Stimulated activated CD4-positive, alpha-beta T cell treated with anti-CD3 and anti-CD28 coated beads, Interleukin-15, amount 100 ng/mL, for 1 hour (primary cell): Measurements from ENCODE around the gene CNMD.
"Not testable (repeated sequence)": the region's sequence is repeated elsewhere in the genome, so short reads cannot be mapped to it uniquely, and the experiment has no call there.

Experiments
- DNase-seq, 2 donors: peaks; one replicate each; pipeline ENCODE4 v3.0.0-alpha.2; 2020; ENCODE audit warnings: low read depth in 1 of 2, low spot score in 1 of 2

The CNMD gene

DNA sequence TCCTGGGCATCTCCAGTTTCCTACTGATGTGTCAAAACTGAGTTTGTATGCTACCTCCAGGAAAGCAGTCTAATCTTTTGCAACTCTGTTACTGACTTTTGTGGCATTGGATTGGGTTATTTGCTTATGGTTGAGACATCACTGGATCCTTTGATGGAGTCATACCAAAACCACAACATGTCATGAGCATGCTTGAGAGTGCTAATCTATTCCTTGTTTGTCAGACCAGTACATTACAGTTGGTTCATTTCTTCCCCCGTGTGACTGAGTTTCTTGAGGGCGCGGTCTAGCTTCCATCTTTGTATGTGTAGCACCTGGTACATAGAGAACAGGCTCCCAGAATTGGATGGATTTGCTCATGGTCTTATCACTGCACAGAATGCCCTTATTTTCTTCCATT, 43.8 kb downstream of the CNMD start:
- DNase-seq = no peak

GRCh38 chr13:52686376-52686775, 53.2 kb downstream of the CNMD start:
- no peak for DNase-seq

DNA sequence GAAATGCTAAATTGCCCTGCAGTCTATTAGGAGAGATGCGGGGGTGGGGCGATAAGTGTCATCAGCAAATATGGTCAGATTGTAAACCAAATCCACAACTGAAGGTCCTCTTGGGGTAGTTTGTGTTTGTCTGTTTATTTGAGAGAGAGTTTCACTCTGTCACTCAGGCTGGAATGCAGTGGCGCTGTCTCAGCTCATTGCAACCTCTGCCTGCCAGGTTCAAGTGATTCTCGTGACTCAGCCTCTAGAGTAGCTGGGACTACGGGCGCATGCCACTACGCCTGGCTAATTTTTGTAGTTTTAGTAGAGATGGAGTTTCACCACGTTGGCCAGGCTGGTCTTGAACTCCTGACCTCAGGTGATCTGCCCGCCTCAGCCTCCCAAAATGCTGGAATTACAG, 53.8 kb downstream of the CNMD start:
- not testable (repeated sequence) for DNase-seq

DNA sequence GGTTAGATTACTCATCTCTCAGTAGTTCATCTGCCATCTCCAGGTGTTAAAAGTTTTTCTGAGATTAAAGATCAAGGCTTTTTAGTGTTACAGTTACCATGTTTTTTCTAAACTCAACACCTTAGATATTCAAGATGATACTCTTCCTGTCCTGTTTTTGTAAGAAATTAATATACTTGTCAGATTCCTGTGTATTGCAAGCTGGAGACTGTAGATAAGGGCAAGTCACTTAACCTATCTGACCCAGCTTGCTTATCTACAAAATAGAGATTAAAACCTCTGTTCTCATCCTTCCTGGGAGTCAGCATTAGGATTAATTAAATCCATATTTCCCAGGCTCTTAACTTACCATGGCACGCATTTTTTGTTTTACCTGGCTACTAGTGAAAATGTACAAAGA, 61.8 kb downstream of the CNMD start:
- no peak for DNase-seq

GRCh38 chr13:52673465-52673864, 66.2 kb downstream of the CNMD start:
- no peak for DNase-seq

GRCh38 chr13:52670726-52671125, 68.9 kb downstream of the CNMD start:
- DNase-seq = no peak

GRCh38 chr13:52669677-52670076, 69.9 kb downstream of the CNMD start:
- DNase-seq = no peak

GRCh38 chr13:52665325-52665724, 74.3 kb downstream of the CNMD start:
- DNase-seq = no peak

- DNase-seq = no peak
These were observed 75.3 kb downstream of the CNMD start for GRCh38 chr13:52664272-52664671.

GRCh38 chr13:52659340-52659739, 80.3 kb downstream of the CNMD start:
- DNase-seq = no peak
